CD4-positive, alpha-beta T cell treated with Interleukin-4 for 4 hours (primary cell): ENCODE results near the gene MYO9B.
A peak's percentile ranks its signal among the peaks of the same experiment; 100 is the strongest.

ENCODE experiments used
- DNase-seq: peaks from one replicate; pipeline ENCODE4 v3.0.0-alpha.2; 2020

Gene MYO9B

GRCh38 chr19:17075035-17075863 is at the start of gene MYO9B, which contains the start of gene HAUS8:
TSS of gene MYO9B (plus strand) at chr19:17075777. CDS start at chr19:17101718, 25,941 bp downstream.
TSS of gene HAUS8 (minus strand) at chr19:17075452. CDS start at chr19:17075422, 30 bp downstream.
- peak; percentile 100 for DNase-seq

- peak; percentile 6 for DNase-seq
Measured at GRCh38 chr19:17025991-17026658, 49.5 kb upstream of the MYO9B start.

GRCh38 chr19:17026706-17027534 is 48.7 kb upstream of the MYO9B start, which contains the start of gene CPAMD8:
TSS of gene CPAMD8 (minus strand) at chr19:17026810. CDS start at chr19:17026642, 168 bp downstream.
- DNase-seq = no peak

GRCh38 chr19:17027535-17027975 is 48.0 kb upstream of the MYO9B start:
- no peak for DNase-seq

- no peak for DNase-seq
Measured at GRCh38 chr19:17031741-17032140, 43.8 kb upstream of the MYO9B start.

GRCh38 chr19:17035842-17036424 is 39.6 kb upstream of the MYO9B start:
- DNase-seq = peak; percentile 5

GRCh38 chr19:17036640-17037039 is 38.9 kb upstream of the MYO9B start:
- no peak for DNase-seq

- DNase-seq = no peak
Measured at GRCh38 chr19:17037184-17037583, 38.4 kb upstream of the MYO9B start.

- no peak for DNase-seq
Measured at GRCh38 chr19:17037966-17038500, 37.5 kb upstream of the MYO9B start.

GRCh38 chr19:17041976-17042375 is 33.6 kb upstream of the MYO9B start:
- no peak for DNase-seq

GRCh38 chr19:17043744-17044143 is 31.8 kb upstream of the MYO9B start:
- DNase-seq = no peak

GRCh38 chr19:17045907-17046502 is 29.6 kb upstream of the MYO9B start:
- DNase-seq = no peak

GRCh38 chr19:17048885-17049453 is 26.6 kb upstream of the MYO9B start:
- DNase-seq = no peak

GRCh38 chr19:17049711-17050280 is 25.8 kb upstream of the MYO9B start:
- no peak for DNase-seq

GRCh38 chr19:17052439-17052838 is 23.1 kb upstream of the MYO9B start:
- DNase-seq = peak; percentile 25

- no peak for DNase-seq
Measured at GRCh38 chr19:17054746-17055145, 20.8 kb upstream of the MYO9B start.

- no peak for DNase-seq
Measured at GRCh38 chr19:17055636-17056035, 19.9 kb upstream of the MYO9B start.

GRCh38 chr19:17058236-17058635 is 17.3 kb upstream of the MYO9B start:
- no peak for DNase-seq

- no peak for DNase-seq
Measured at GRCh38 chr19:17060802-17061201, 14.8 kb upstream of the MYO9B start.

- no peak for DNase-seq
Measured at GRCh38 chr19:17061205-17061604, 14.4 kb upstream of the MYO9B start.

- DNase-seq = no peak
Measured at GRCh38 chr19:17061691-17062090, 13.9 kb upstream of the MYO9B start.
